Omental fat pad (tissue), 4 donors: ENCODE data around the gene NSD1. TPM values are rescaled to one million over a fixed set of nuclear protein-coding genes. Genes with fewer than 3 reads are reported as not detected.

Experiments
- ATAC-seq: fragments of 150-250 bp; one replicate; pipeline ENCODE4 v1.9.1; 2016; ENCODE audit warnings: mild to moderate bottlenecking, moderate library complexity; ENCODE audit not compliant: low FRiP score
- DNase-seq: peaks from one replicate; pipeline ENCODE4 v3.0.0-alpha.2; 2019; ENCODE audit warnings: low spot score
- total RNA-seq, 4 donors: library from RNA; depleted of rRNA; stranded (reverse); fragments of >200 nt; gene quantifications; one replicate each; pipeline ENCODE4 v1.1.0, GENCODE V29; 2016
- TF ChIP-seq, protein P1 (sequence below), 3 donors: fragments of 450-650 bp; IDR thresholded peaks; one replicate each; pipeline ENCODE4 v1.5.1; 2016 to 2017; ENCODE audit warnings: antibody characterized with exemption in 3 of 3, mild to moderate bottlenecking in 3 of 3, moderate library complexity in 2 of 3

The NSD1 gene
- total RNA-seq, 4 donors from 2014 or later = 32.3 to 52.6 (median 36.1) TPM

- ATAC-seq (no peak), DNase-seq (no peak)
- TF ChIP-seq, protein P1, sequence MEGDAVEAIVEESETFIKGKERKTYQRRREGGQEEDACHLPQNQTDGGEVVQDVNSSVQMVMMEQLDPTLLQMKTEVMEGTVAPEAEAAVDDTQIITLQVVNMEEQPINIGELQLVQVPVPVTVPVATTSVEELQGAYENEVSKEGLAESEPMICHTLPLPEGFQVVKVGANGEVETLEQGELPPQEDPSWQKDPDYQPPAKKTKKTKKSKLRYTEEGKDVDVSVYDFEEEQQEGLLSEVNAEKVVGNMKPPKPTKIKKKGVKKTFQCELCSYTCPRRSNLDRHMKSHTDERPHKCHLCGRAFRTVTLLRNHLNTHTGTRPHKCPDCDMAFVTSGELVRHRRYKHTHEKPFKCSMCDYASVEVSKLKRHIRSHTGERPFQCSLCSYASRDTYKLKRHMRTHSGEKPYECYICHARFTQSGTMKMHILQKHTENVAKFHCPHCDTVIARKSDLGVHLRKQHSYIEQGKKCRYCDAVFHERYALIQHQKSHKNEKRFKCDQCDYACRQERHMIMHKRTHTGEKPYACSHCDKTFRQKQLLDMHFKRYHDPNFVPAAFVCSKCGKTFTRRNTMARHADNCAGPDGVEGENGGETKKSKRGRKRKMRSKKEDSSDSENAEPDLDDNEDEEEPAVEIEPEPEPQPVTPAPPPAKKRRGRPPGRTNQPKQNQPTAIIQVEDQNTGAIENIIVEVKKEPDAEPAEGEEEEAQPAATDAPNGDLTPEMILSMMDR (IDR thresholded peaks at IDR 0.05) = no peak
Observed at GRCh38 chr5:177222269-177222668, 88.7 kb downstream of the NSD1 start.

GRCh38 chr5:177225798-177226197 lies 92.2 kb downstream of the NSD1 start:
- no peak for ATAC-seq
- TF ChIP-seq, protein P1 (IDR thresholded peaks at IDR 0.05) = no peak
- no peak for DNase-seq

DNA sequence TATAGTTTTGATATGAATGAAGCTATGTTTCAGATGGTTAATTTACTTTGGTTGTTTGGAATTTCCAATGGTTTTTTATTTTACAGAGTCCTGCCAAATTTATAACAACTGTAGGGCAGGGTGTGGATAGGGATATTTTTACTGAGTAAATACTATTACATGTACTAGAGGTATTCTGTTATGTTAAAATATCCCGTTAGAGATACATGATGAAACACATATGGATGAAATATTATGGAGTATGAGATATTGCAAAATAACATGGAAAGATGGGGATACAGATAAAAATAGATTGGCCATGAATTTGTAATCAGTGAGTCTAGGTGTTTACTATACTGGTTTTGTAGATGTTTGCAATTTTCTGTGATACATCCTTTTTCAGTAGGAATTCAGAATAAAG lies 93.3 kb downstream of the NSD1 start:
- ATAC-seq (no peak), DNase-seq (no peak)
- TF ChIP-seq, protein P1 (IDR thresholded peaks at IDR 0.05) = no peak

- DNase-seq = no peak
- ATAC-seq = no peak
Observed at GRCh38 chr5:177228751-177229150, 95.2 kb downstream of the NSD1 start.

DNA sequence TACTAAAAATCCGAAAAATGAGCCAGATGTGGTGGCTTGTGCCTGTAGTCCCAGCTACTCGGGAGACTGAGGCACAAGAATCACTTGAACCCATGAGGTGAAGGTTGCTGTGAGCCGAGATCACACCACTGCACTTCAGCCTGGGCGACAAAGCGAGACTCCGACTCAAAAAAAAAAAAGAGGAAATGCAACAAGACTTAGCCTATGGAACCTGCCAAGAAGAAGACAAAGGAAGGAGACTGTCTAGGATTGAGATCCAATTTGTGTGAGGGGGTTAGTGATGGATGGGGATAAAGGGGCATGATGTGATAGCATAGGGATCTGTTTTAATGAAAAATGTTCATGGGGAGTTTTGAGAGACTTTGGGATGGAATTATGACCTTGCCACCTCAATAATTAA lies 97.1 kb downstream of the NSD1 start:
- TF ChIP-seq, protein P1 (IDR thresholded peaks at IDR 0.05) = no peak
- ATAC-seq = no peak
- DNase-seq = no peak

More at GRCh38 chr5:177228751-177229150, 95.2 kb downstream of the NSD1 start:
- TF ChIP-seq, protein P1 (IDR thresholded peaks at IDR 0.05) = no peak

GRCh38 chr5:177231479-177232250 lies 98.1 kb downstream of the NSD1 start:
- TF ChIP-seq, protein P1 (IDR thresholded peaks at IDR 0.05) = no peak
- ATAC-seq = no peak

DNA sequence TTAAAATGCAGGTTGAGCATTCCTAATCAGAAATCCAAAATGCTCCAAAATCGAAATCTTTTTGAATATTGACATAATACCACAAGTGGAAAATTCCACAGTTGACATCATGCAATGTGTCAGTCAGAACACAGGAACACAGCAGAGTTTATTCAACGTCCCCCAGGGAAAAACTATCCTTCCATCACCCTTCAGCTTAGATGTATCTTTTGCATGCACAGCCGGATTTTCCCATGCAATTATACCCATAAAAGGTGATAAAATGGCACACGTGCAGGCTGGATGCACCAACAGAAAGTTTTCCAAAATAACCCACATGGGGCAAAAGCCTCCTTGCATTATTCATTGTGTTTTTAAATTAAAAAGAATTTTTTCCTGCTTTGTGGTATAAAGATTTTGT lies 98.8 kb downstream of the NSD1 start:
- ATAC-seq (no peak), DNase-seq (no peak)
- TF ChIP-seq, protein P1 (IDR thresholded peaks at IDR 0.05) = no peak

More at GRCh38 chr5:177231479-177232250, 98.1 kb downstream of the NSD1 start:
- DNase-seq = no peak
